ENCODE data around the gene ISL1. TPM values are rescaled to one million over a fixed set of nuclear protein-coding genes. Genes with fewer than 3 reads are reported as not detected.

Gene ISL1
- total RNA-seq, 1 donor from 2014 or later = 31.5 TPM

GRCh38 chr5:51394609-51395008, 11.4 kb downstream of the ISL1 start:
- no peak for DNase-seq (ENCODE audit: extremely low spot score, unreplicated experiment)
- no peak overlapping the region for H3K4me3 Mint-ChIP-seq
- H3K36me3 Mint-ChIP-seq = peaks cover 14% of the 10 kb centered on the region
- H3K27ac Mint-ChIP-seq = no peak overlapping the region
- H3K9me3 Mint-ChIP-seq = no peaks in the 10 kb centered on the region
- H3K4me1 Mint-ChIP-seq (ENCODE audit: unreplicated experiment) = peaks cover 4% of the 10 kb centered on the region
- peaks cover 99% of the 10 kb centered on the region for H3K27me3 Mint-ChIP-seq
- TF ChIP-seq, protein P1, sequence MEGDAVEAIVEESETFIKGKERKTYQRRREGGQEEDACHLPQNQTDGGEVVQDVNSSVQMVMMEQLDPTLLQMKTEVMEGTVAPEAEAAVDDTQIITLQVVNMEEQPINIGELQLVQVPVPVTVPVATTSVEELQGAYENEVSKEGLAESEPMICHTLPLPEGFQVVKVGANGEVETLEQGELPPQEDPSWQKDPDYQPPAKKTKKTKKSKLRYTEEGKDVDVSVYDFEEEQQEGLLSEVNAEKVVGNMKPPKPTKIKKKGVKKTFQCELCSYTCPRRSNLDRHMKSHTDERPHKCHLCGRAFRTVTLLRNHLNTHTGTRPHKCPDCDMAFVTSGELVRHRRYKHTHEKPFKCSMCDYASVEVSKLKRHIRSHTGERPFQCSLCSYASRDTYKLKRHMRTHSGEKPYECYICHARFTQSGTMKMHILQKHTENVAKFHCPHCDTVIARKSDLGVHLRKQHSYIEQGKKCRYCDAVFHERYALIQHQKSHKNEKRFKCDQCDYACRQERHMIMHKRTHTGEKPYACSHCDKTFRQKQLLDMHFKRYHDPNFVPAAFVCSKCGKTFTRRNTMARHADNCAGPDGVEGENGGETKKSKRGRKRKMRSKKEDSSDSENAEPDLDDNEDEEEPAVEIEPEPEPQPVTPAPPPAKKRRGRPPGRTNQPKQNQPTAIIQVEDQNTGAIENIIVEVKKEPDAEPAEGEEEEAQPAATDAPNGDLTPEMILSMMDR (conservative IDR thresholded peaks at IDR 0.05) = no peak

- DNase-seq (ENCODE audit: extremely low spot score, unreplicated experiment) = no peak
- Mint-ChIP-seq H3K27me3 (peaks cover 100% of the 10 kb centered on the region), H3K9me3 (no peaks in the 10 kb centered on the region), H3K36me3 (peaks cover 14% of the 10 kb centered on the region), H3K4me1 (ENCODE audit: unreplicated experiment) (peaks cover 11% of the 10 kb centered on the region), H3K27ac (no peak overlapping the region), H3K4me3 (no peak overlapping the region)
- TF ChIP-seq, protein P1 (conservative IDR thresholded peaks at IDR 0.05) = no peak
Observed at GRCh38 chr5:51395245-51395644, 12.0 kb downstream of the ISL1 start.

- peaks cover 14% of the 10 kb centered on the region for H3K36me3 Mint-ChIP-seq
- TF ChIP-seq, protein P1 (conservative IDR thresholded peaks at IDR 0.05) = no peak
- H3K27me3 Mint-ChIP-seq = peaks cover 98% of the 10 kb centered on the region
- no peak overlapping the region for H3K4me3 Mint-ChIP-seq
- no peak overlapping the region for H3K27ac Mint-ChIP-seq
- H3K9me3 Mint-ChIP-seq = no peaks in the 10 kb centered on the region
- DNase-seq (ENCODE audit: extremely low spot score, unreplicated experiment) = no peak
- peaks cover 12% of the 10 kb centered on the region for H3K4me1 Mint-ChIP-seq (ENCODE audit: unreplicated experiment)
Observed at GRCh38 chr5:51395666-51396356, 12.6 kb downstream of the ISL1 start.

DNA sequence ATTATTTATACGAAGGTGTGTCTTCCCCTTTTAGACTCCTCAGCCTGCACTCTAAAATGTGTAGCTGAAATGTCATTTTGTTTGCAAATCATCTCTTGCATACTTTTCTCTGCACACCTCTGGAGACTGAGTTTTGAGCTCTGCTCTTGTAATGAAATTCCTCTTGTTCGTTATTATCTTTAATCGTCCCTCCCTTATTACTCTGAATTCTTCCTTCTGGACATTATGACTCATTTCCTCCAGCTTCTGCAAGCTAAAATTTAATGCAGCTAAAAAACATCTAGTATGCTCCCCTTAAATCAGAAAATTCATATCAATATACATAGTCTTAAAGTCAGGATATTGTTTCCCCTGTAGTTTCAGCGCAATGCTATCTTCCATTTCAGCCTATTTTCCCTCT, 13.5 kb downstream of the ISL1 start:
- Mint-ChIP-seq H3K4me3 (peak overlapping the region; percentile 50), H3K9me3 (no peaks in the 10 kb centered on the region), H3K36me3 (peaks cover 10% of the 10 kb centered on the region), H3K27me3 (peaks cover 97% of the 10 kb centered on the region), H3K4me1 (ENCODE audit: unreplicated experiment) (peaks cover 12% of the 10 kb centered on the region), H3K27ac (peak overlapping the region; percentile 52)
- DNase-seq (ENCODE audit: extremely low spot score, unreplicated experiment) = no peak
- TF ChIP-seq, protein P1 (conservative IDR thresholded peaks at IDR 0.05) = no peak

- peak overlapping the region; percentile 70 for H3K4me3 Mint-ChIP-seq
- DNase-seq (ENCODE audit: extremely low spot score, unreplicated experiment) = no peak
- no peaks in the 10 kb centered on the region for H3K9me3 Mint-ChIP-seq
- peaks cover 2% of the 10 kb centered on the region for H3K36me3 Mint-ChIP-seq
- no peak overlapping the region for H3K27ac Mint-ChIP-seq
- TF ChIP-seq, protein P1 (conservative IDR thresholded peaks at IDR 0.05) = no peak
- peaks cover 12% of the 10 kb centered on the region for H3K4me1 Mint-ChIP-seq (ENCODE audit: unreplicated experiment)
- peaks cover 94% of the 10 kb centered on the region for H3K27me3 Mint-ChIP-seq
Observed at GRCh38 chr5:51397996-51398395, 14.7 kb downstream of the ISL1 start.
